ENCODE data around the gene ARSB.

The ARSB gene

DNA sequence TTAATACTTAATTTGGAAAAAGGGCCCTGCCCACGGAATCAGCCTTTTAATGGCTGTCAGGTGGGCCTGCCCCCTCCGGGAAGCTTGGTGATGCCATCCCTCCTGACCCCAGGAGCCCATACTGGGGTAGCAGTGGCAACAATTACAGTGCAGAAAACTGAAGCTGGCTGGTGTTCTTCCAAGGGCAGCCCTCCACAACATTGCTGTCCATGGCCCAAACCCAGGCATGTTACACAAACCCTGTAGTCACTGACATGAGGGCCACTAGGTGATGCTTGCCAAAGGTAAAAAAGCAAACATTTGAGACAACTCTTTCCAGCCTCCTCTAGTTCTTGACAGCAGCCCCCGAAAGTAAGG lies 186.5 kb downstream of the ARSB start:
- WGBS (ENCODE audit: extremely low coverage, insufficient coverage, insufficient read length): no CpG with 5 or more reads among the region's 3 CpGs
- Histone ChIP-seq H3K79me2 (ENCODE audit: control insufficient read depth, insufficient read depth, low read length, poor library complexity) (no peaks in the 10 kb centered on the region), H2BK5ac (ENCODE audit: low read depth, low read length, poor library complexity) (no peak overlapping the region)

DNA sequence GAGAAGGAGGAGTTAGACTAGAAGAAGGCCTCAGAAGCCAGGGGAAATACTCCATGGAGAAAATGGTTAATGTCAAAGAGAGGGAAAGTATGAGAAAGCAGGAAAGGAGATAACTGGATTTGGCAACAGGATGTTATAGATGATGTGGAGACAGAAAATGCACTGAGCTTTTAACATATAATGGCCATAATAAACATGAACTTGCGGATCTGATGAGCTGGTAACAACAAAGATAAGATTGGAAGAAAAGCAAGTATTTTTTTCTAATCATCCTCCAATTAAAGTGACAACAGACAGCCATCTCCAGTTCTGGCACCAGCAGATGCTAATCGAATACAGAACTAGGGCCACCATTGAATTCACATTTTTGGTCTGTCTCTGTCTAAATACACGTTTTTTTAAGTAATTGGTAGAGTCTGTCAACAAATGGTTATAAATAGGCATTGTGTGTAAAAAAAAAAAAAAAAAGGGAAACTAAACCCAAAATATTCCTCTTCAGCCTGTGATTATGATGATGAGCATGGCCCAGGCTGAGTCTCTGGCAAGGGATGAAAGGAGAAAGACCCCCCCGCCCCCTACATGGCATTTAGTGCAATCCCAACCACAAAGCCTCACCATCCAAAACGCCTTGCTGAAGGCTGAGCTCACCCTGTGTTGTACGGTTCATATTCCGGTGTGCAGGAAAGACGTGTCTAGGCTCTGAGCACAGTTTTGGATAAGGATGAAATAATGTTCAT lies 187.0 kb downstream of the ARSB start:
- Histone ChIP-seq H4K8ac (ENCODE audit: low read depth, low read length) (no peak overlapping the region), H3K14ac (ENCODE audit: low read length) (no peak overlapping the region), H3K36me3 (ENCODE audit: control insufficient read depth in 1 of 2, insufficient read depth in 2 of 2, low read length in 2 of 2) (no peaks in the 10 kb centered on the region), H2BK12ac (ENCODE audit: low read length) (no peak overlapping the region), H3K9me3 (ENCODE audit: insufficient read depth, low read depth, low read length) (no peaks in the 10 kb centered on the region), H3K4me1 (ENCODE audit: control insufficient read depth in 1 of 2, insufficient read depth in 2 of 2, low read length in 2 of 2) (peaks cover under 1 to 4% of the 10 kb centered on the region in 2 experiments), H3K27ac (ENCODE audit: low read depth, low read length) (no peak overlapping the region), H3K23ac (ENCODE audit: low read length) (no peak overlapping the region), H4K12ac (ENCODE audit: low read depth, low read length) (no peak overlapping the region), H3K4me3 (ENCODE audit: low read depth, low read length) (no peak overlapping the region), H4K91ac (ENCODE audit: low read depth, low read length) (no peak overlapping the region), H3K9ac (ENCODE audit: low read length) (no peak overlapping the region), H3K18ac (ENCODE audit: low read length) (no peak overlapping the region), H3K79me1 (ENCODE audit: low read length) (no peaks in the 10 kb centered on the region), H2AK5ac (ENCODE audit: low read length) (no peak overlapping the region), H3K79me2 (ENCODE audit: control insufficient read depth, insufficient read depth, low read length, poor library complexity) (no peaks in the 10 kb centered on the region), H3K4me2 (ENCODE audit: low read length) (no peak overlapping the region), H2AFZ (ENCODE audit: insufficient read depth, low read length, poor library complexity) (no peak overlapping the region), H2BK5ac (ENCODE audit: low read depth, low read length, poor library complexity) (no peak overlapping the region), H3K27me3 (ENCODE audit: insufficient read depth, low read length) (no peaks in the 10 kb centered on the region), H3K4ac (ENCODE audit: low read depth, low read length) (no peak overlapping the region), H2BK120ac (ENCODE audit: insufficient read depth, low read length, poor library complexity) (no peak overlapping the region)
- DNase-seq: no peak
- WGBS (ENCODE audit: extremely low coverage, insufficient coverage, insufficient read length): no CpG with 5 or more reads among the region's 8 CpGs

More for the DNA sequence above, 186.5 kb downstream of the ARSB start:
- Histone ChIP-seq H4K8ac (ENCODE audit: low read depth, low read length) (no peak overlapping the region), H3K36me3 (ENCODE audit: control insufficient read depth in 1 of 2, insufficient read depth in 2 of 2, low read length in 2 of 2) (no peaks in the 10 kb centered on the region), H3K27me3 (ENCODE audit: insufficient read depth, low read length) (no peaks in the 10 kb centered on the region), H4K91ac (ENCODE audit: low read depth, low read length) (no peak overlapping the region), H2BK120ac (ENCODE audit: insufficient read depth, low read length, poor library complexity) (no peak overlapping the region), H3K4me3 (ENCODE audit: low read depth, low read length) (no peak overlapping the region), H3K4ac (ENCODE audit: low read depth, low read length) (no peak overlapping the region), H3K79me1 (ENCODE audit: low read length) (no peaks in the 10 kb centered on the region), H3K18ac (ENCODE audit: low read length) (no peak overlapping the region), H3K4me1 (ENCODE audit: control insufficient read depth in 1 of 2, insufficient read depth in 2 of 2, low read length in 2 of 2) (peaks cover 0 to 4% of the 10 kb centered on the region in 2 experiments), H3K27ac (ENCODE audit: low read depth, low read length) (no peak overlapping the region), H3K14ac (ENCODE audit: low read length) (no peak overlapping the region), H2BK12ac (ENCODE audit: low read length) (no peak overlapping the region), H2AFZ (ENCODE audit: insufficient read depth, low read length, poor library complexity) (no peak overlapping the region), H3K9ac (ENCODE audit: low read length) (no peak overlapping the region), H3K9me3 (ENCODE audit: insufficient read depth, low read depth, low read length) (no peaks in the 10 kb centered on the region), H2AK5ac (ENCODE audit: low read length) (no peak overlapping the region), H4K12ac (ENCODE audit: low read depth, low read length) (no peak overlapping the region), H3K23ac (ENCODE audit: low read length) (no peak overlapping the region), H3K4me2 (ENCODE audit: low read length) (no peak overlapping the region)
- no peak for DNase-seq

DNA sequence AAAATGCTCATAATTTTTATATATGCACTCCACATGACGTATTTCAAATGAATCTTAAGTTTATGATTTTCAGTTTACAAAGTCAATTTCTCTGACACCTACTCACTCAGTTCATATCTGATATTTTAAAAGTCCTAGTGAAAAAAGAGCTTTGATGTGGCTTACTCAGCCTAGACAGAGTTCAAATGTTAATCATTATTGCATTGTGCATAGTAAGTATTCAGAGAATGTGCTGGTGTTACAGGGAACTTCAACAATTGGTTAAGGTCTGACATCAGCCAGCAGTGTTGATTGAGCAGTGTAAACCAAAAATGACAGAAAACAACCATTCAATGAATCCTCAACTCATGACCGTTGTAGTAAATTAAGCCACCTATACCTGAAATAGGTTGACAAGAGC lies 189.4 kb downstream of the ARSB start:
- DNase-seq: peak; percentile 30 to 89
- H4K91ac ChIP-seq (ENCODE audit: low read depth, low read length): no peak overlapping the region
- no CpG with 5 or more reads among the region's 2 CpGs for WGBS (ENCODE audit: extremely low coverage, insufficient coverage, insufficient read length)

DNA sequence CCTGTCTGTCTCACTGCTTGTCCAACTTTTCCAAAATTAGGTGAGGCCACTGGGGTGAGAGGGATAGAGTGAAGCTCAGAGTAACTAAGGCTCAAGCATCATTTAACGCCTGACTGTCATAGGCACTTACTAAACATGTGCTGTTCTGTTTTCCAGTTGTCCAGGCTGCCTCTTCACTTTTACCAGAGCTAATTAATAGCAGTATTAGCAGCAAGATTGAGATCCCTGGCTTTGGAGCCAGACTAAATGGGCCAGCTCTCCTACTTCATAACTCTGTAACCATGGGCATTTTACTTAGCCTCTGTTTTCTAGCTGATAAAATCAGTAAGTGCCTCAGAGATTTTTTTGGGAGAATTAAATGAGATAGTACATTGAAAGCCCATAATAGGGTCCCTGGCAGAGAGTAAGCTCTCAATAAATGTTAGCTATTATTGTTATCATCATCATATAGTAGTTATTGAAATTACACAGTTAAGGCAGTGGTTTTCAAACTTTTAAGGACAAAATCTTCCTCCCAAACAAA lies 190.4 kb downstream of the ARSB start:
- no peak overlapping the region for H4K91ac ChIP-seq (ENCODE audit: low read depth, low read length)
- H3K4me3 ChIP-seq (ENCODE audit: low read depth, low read length): no peak overlapping the region
- no peaks in the 10 kb centered on the region for H3K79me1 ChIP-seq (ENCODE audit: low read length)
- H3K4me2 ChIP-seq (ENCODE audit: low read length): no peak overlapping the region
- H2AK5ac ChIP-seq (ENCODE audit: low read length): no peak overlapping the region
- no peak overlapping the region for H3K9ac ChIP-seq (ENCODE audit: low read length)
- no peaks in the 10 kb centered on the region for H3K27me3 ChIP-seq (ENCODE audit: insufficient read depth, low read length)
- H3K79me2 ChIP-seq (ENCODE audit: control insufficient read depth, insufficient read depth, low read length, poor library complexity): no peaks in the 10 kb centered on the region
- no peak overlapping the region for H2BK120ac ChIP-seq (ENCODE audit: insufficient read depth, low read length, poor library complexity)
- H3K9me3 ChIP-seq (ENCODE audit: insufficient read depth, low read depth, low read length): no peaks in the 10 kb centered on the region
- H2BK12ac ChIP-seq (ENCODE audit: low read length): no peak overlapping the region
- H3K4ac ChIP-seq (ENCODE audit: low read depth, low read length): no peak overlapping the region
- H3K14ac ChIP-seq (ENCODE audit: low read length): no peak overlapping the region
- H3K18ac ChIP-seq (ENCODE audit: low read length): no peak overlapping the region
- no peak overlapping the region for H3K27ac ChIP-seq (ENCODE audit: low read depth, low read length)
- DNase-seq: no peak
- H4K12ac ChIP-seq (ENCODE audit: low read depth, low read length): no peak overlapping the region
- no peak overlapping the region for H4K8ac ChIP-seq (ENCODE audit: low read depth, low read length)
- no peaks in the 10 kb centered on the region for H3K36me3 ChIP-seq (ENCODE audit: control insufficient read depth in 1 of 2, insufficient read depth in 2 of 2, low read length in 2 of 2)
- WGBS (ENCODE audit: extremely low coverage, insufficient coverage, insufficient read length): no CpG with 5 or more reads among the region's 1 CpG
- H3K23ac ChIP-seq (ENCODE audit: low read length): no peak overlapping the region
- no peak overlapping the region for H2AFZ ChIP-seq (ENCODE audit: insufficient read depth, low read length, poor library complexity)
- H2BK5ac ChIP-seq (ENCODE audit: low read depth, low read length, poor library complexity): no peak overlapping the region
- H3K4me1 ChIP-seq (ENCODE audit: control insufficient read depth in 1 of 2, insufficient read depth in 2 of 2, low read length in 2 of 2): peaks cover 7 to 10% of the 10 kb centered on the region in 2 experiments

More for the DNA sequence above, 189.4 kb downstream of the ARSB start:
- H3K4me2 ChIP-seq (ENCODE audit: low read length): no peak overlapping the region
- H2AK5ac ChIP-seq (ENCODE audit: low read length): no peak overlapping the region
- H2BK5ac ChIP-seq (ENCODE audit: low read depth, low read length, poor library complexity): no peak overlapping the region
- no peaks in the 10 kb centered on the region for H3K79me2 ChIP-seq (ENCODE audit: control insufficient read depth, insufficient read depth, low read length, poor library complexity)
- H3K9me3 ChIP-seq (ENCODE audit: insufficient read depth, low read depth, low read length): no peaks in the 10 kb centered on the region
- no peak overlapping the region for H4K12ac ChIP-seq (ENCODE audit: low read depth, low read length)
- no peaks in the 10 kb centered on the region for H3K27me3 ChIP-seq (ENCODE audit: insufficient read depth, low read length)
- no peak overlapping the region for H3K27ac ChIP-seq (ENCODE audit: low read depth, low read length)
- no peak overlapping the region for H3K23ac ChIP-seq (ENCODE audit: low read length)
- H3K4me3 ChIP-seq (ENCODE audit: low read depth, low read length): no peak overlapping the region
- no peak overlapping the region for H3K4ac ChIP-seq (ENCODE audit: low read depth, low read length)
- no peak overlapping the region for H3K9ac ChIP-seq (ENCODE audit: low read length)
- H3K4me1 ChIP-seq (ENCODE audit: control insufficient read depth in 1 of 2, insufficient read depth in 2 of 2, low read length in 2 of 2): peaks cover 7 to 10% of the 10 kb centered on the region in 2 experiments
- H3K14ac ChIP-seq (ENCODE audit: low read length): no peak overlapping the region
- H4K8ac ChIP-seq (ENCODE audit: low read depth, low read length): no peak overlapping the region
- H3K79me1 ChIP-seq (ENCODE audit: low read length): no peaks in the 10 kb centered on the region
- H3K36me3 ChIP-seq (ENCODE audit: control insufficient read depth in 1 of 2, insufficient read depth in 2 of 2, low read length in 2 of 2): no peaks in the 10 kb centered on the region
- H2BK120ac ChIP-seq (ENCODE audit: insufficient read depth, low read length, poor library complexity): no peak overlapping the region
- H3K18ac ChIP-seq (ENCODE audit: low read length): no peak overlapping the region
- no peak overlapping the region for H2BK12ac ChIP-seq (ENCODE audit: low read length)
- no peak overlapping the region for H2AFZ ChIP-seq (ENCODE audit: insufficient read depth, low read length, poor library complexity)

Data from trophoblast cell (in vitro differentiated cells and primary cell).